Measurements from ENCODE around the gene MCIDAS.

- TF ChIP-seq CTCF (conservative IDR thresholded peaks at IDR 0.05) (no peak), ZFX (IDR thresholded peaks at IDR 0.05) (no peak)
Observed at GRCh38 chr5:55234121-55234700, 7.1 kb upstream of the MCIDAS start.

Data from C4-2B (cell line).